PC-3 (cell line): Measurements from ENCODE around the gene SLC25A34. TPM values are rescaled to one million over a fixed set of nuclear protein-coding genes. Genes with fewer than 3 reads are reported as not detected.

Experiments used
- ATAC-seq: fragments of 200-7000 bp; cut with Tn5 transposase; 2 replicates; pipeline ENCODE4 v1.9.1; 2020; ENCODE audit warnings: mild to moderate bottlenecking, moderate library complexity
- BruUV-seq: library from RNA; stranded (reverse); fragments of 400-500 nt; replicated peaks from 2 replicates; lab custom pipeline; 2021; lab: Mats Ljungman, UMichigan
- CTCF ChIA-PET: fragments of 300-600 bp; sonication (Branson Sonifier 250); formaldehyde crosslinking; loops from one replicate; lab custom pipeline; 2022; ENCODE audit warnings: antibody characterized with exemption; lab: Charles Lee
- POLR2A ChIA-PET: fragments of 300-600 bp; sonication (Branson Sonifier 250); formaldehyde crosslinking; loops from one replicate; lab custom pipeline; 2022; ENCODE audit warnings: antibody characterized with exemption; ENCODE audit not compliant: unreplicated experiment; lab: Charles Lee
- DNase-seq: peaks from one replicate; pipeline ENCODE4 v3.0.0-alpha.2; 2015
- H2AFZ ChIP-seq: fragments of 300-600 bp; sonication (generic); 2 replicates; pipeline ENCODE4 v1.6.0; 2016; ENCODE audit warnings: antibody characterized with exemption, low read length
- H3F3A ChIP-seq: fragments of 300-600 bp; sonication (generic); one replicate; pipeline ENCODE4 v1.6.0; 2017; ENCODE audit warnings: antibody characterized with exemption, low read length, control low read depth, mild to moderate bottlenecking; ENCODE audit not compliant: unreplicated experiment
- H3K27ac ChIP-seq: fragments of 300-600 bp; sonication (generic); 2 replicates; pipeline ENCODE4 v1.5.1; 2016; ENCODE audit warnings: mild to moderate bottlenecking, low read length
- H3K27me3 ChIP-seq: fragments of 300-600 bp; sonication (generic); 2 replicates; pipeline ENCODE4 v1.6.1; 2016; ENCODE audit warnings: low read length, mixed read lengths
- H3K36me3 ChIP-seq: fragments of 300-600 bp; sonication (generic); 2 replicates; pipeline ENCODE4 v1.6.1; 2016; ENCODE audit warnings: low read depth, mixed run types, low read length, mixed read lengths
- H3K4me1 ChIP-seq: fragments of 300-600 bp; sonication (generic); 2 replicates; pipeline ENCODE4 v1.5.1; 2016; ENCODE audit warnings: low read length; ENCODE audit not compliant: insufficient read depth
- H3K4me2 ChIP-seq: fragments of 300-600 bp; sonication (generic); 2 replicates; pipeline ENCODE4 v1.6.0; 2016; ENCODE audit warnings: low read length
- H3K4me3 ChIP-seq: fragments of 300-600 bp; sonication (generic); 2 replicates; pipeline ENCODE4 v1.5.1; 2016; ENCODE audit warnings: mild to moderate bottlenecking, low read length, mixed read lengths
- H3K79me2 ChIP-seq: fragments of 300-600 bp; sonication (generic); 2 replicates; pipeline ENCODE4 v1.6.1; 2017; ENCODE audit warnings: low read length, mixed read lengths
- H3K9ac ChIP-seq: fragments of 300-600 bp; sonication (generic); 2 replicates; pipeline ENCODE4 v1.6.0; 2016; ENCODE audit warnings: mild to moderate bottlenecking, low read length
- H3K9me2 ChIP-seq: fragments of 300-600 bp; sonication (generic); replicated peaks from 2 replicates; pipeline ENCODE4 v1.6.1; 2016; ENCODE audit warnings: mixed run types, low read length, mixed read lengths
- H3K9me3 ChIP-seq: fragments of 300-600 bp; sonication (generic); 2 replicates; pipeline ENCODE4 v1.6.1; 2016; ENCODE audit warnings: low read length, mixed read lengths
- H4K20me1 ChIP-seq: fragments of 300-600 bp; sonication (generic); 2 replicates; pipeline ENCODE4 v1.6.1; 2016; ENCODE audit warnings: low read length, mixed read lengths
- EZH2 ChIP-seq: fragments of 300-600 bp; sonication (generic); IDR thresholded peaks from one replicate; pipeline ENCODE4 v1.6.1; 2017; ENCODE audit warnings: antibody characterized with exemption, mild to moderate bottlenecking, low read length; ENCODE audit not compliant: unreplicated experiment
- EZH2phosphoT487 ChIP-seq: fragments of 300-600 bp; sonication (generic); IDR thresholded peaks from 2 replicates; pipeline ENCODE4 v1.6.1; 2018; ENCODE audit warnings: mild to moderate bottlenecking, antibody characterized with exemption, low read length, borderline replicate concordance
- intact Hi-C: fragments of 100-400 bp; cut with micrococcal nuclease; formaldehyde crosslinking; loops from 2 replicates; pipeline ENCODE4 v1.9.0; 2023
- total RNA-seq: library from RNA; depleted of rRNA; stranded (reverse); fragments of >200 nt; gene quantifications from 2 replicates; pipeline ENCODE4 v1.2.3, GENCODE V29; 2014
- TF ChIP-seq, protein P1 (sequence below): fragments of 300-600 bp; sonication (generic); conservative IDR thresholded peaks from 2 replicates; pipeline ENCODE4 v1.5.1; 2017; ENCODE audit warnings: antibody characterized with exemption, low read depth, mild to moderate bottlenecking, low read length

Gene SLC25A34
- total RNA-seq, 1 experiment from 2014 or later, result 0.44 TPM

DNA sequence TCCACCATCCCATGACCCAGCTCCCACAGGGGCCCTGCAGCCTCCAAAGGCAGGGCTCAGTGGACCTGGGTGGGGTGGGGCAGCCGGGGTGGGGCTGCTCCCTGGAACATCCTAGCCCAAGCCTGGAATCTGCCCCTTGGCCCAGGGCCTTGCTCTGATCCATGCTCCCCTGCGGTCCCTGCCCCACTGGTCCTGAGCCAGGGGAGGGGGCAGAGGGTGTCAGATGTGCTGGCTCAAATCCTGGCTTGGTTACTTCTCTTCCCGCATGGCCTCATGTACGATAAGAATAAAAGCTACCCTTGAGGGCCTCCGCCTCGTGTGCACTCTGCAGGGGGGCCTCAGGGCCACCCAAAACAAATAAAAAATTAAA lies 819 bp downstream of the SLC25A34 start:
- Histone ChIP-seq H3K9me3 (no peaks in the 10 kb centered on the region), H3K27ac (no peak overlapping the region)

DNA sequence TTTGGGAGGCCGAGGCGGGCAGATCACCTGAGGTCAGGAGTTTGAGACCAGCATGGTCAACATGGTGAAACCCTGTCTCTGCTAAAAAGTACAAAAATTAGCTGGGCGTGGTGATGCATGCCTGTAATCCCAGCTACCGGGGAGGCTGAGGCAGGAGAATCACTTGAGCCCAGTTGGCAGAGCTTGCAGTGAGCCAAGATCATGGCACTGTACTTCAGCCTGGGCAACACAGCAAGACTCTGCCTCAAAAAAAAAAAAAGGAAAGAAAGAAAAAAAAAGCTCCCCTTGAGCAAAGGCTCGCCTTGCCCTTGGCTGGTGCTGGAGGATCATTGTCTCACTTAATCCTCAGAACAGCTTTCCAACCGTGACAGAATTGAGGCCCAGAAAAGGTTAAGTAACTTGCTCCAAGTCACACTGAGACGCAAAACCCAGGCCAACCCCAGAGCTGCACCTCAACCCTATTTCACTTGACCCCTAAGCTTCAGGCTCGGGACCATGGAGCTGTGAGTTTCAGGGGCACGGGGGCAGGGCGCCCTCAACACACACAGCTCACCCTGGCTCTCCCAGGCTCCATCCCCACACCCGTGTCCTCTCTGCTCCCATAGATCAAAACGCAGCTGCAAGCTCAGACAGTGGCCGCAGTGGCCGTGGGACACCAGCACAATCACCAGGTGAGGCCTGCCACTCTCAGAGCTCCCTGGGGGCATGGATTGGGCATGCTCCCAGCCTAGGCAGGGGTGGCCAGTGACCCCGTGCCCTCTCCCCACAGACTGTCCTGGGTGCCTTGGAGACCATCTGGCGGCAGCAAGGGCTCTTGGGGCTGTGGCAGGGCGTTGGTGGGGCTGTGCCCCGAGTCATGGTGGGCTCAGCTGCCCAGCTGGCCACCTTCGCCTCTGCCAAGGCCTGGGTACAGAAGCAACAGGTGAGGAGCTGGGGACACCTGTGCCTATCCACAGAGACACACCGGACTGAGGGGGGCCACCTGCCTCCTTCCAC lies 1.6 kb downstream of the SLC25A34 start:
- Histone ChIP-seq H3F3A (no peaks in the 10 kb centered on the region), H3K36me3 (no peaks in the 10 kb centered on the region), H3K4me1 (no peaks in the 10 kb centered on the region; the same call in 1 of the 2 replicates), H3K4me2 (no peak overlapping the region), H3K9me3 (no peaks in the 10 kb centered on the region), H4K20me1 (no peaks in the 10 kb centered on the region), H3K79me2 (no peaks in the 10 kb centered on the region), H3K27ac (no peak overlapping the region), H3K9me2 (no peaks in the 10 kb centered on the region), H3K9ac (no peak overlapping the region), H2AFZ (no peak overlapping the region), H3K4me3 (no peak overlapping the region), H3K27me3 (no peaks in the 10 kb centered on the region)
- DNase-seq, result no peak
- BruUV-seq, result no TSS peak
- no peak for TF ChIP-seq EZH2phosphoT487
- TF ChIP-seq EZH2, result no peak
- TF ChIP-seq, protein P1, sequence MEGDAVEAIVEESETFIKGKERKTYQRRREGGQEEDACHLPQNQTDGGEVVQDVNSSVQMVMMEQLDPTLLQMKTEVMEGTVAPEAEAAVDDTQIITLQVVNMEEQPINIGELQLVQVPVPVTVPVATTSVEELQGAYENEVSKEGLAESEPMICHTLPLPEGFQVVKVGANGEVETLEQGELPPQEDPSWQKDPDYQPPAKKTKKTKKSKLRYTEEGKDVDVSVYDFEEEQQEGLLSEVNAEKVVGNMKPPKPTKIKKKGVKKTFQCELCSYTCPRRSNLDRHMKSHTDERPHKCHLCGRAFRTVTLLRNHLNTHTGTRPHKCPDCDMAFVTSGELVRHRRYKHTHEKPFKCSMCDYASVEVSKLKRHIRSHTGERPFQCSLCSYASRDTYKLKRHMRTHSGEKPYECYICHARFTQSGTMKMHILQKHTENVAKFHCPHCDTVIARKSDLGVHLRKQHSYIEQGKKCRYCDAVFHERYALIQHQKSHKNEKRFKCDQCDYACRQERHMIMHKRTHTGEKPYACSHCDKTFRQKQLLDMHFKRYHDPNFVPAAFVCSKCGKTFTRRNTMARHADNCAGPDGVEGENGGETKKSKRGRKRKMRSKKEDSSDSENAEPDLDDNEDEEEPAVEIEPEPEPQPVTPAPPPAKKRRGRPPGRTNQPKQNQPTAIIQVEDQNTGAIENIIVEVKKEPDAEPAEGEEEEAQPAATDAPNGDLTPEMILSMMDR, result no peak
- ChIA-PET CTCF (interaction anchor here (0.6 kb wide), 1 partner anchor 183 kb away, joined by 5 read pairs; no protein-coding TSS in a partner anchor), POLR2A (no interaction called here)
- no peak for ATAC-seq
- intact Hi-C loops, result no loop called here

More for the DNA sequence above, 819 bp downstream of the SLC25A34 start:
- Histone ChIP-seq H3K27me3 (no peaks in the 10 kb centered on the region), H3K4me1 (no peaks in the 10 kb centered on the region; the same call in 1 of the 2 replicates), H3K9me2 (no peaks in the 10 kb centered on the region), H2AFZ (no peak overlapping the region), H3K36me3 (no peaks in the 10 kb centered on the region), H3K4me2 (no peak overlapping the region), H3K79me2 (no peaks in the 10 kb centered on the region), H3K9ac (no peak overlapping the region), H3F3A (no peaks in the 10 kb centered on the region), H3K4me3 (no peak overlapping the region), H4K20me1 (no peaks in the 10 kb centered on the region)
- POLR2A ChIA-PET, result no interaction called here
- intact Hi-C loops, result no loop called here
- no peak for TF ChIP-seq EZH2
- TF ChIP-seq, protein P1, result no peak
- TF ChIP-seq EZH2phosphoT487, result no peak
- no peak for ATAC-seq
- BruUV-seq, result no TSS peak
- DNase-seq, result no peak
- CTCF ChIA-PET, result no interaction called here
